Gastrocnemius medialis (tissue), 4 donors: ENCODE data around the gene ARHGAP1. TPM values are rescaled to one million over a fixed set of nuclear protein-coding genes. Genes with fewer than 3 reads are reported as not detected.

Experiments
- ATAC-seq, 2 donors: fragments of 150-250 bp; one replicate each; pipeline ENCODE4 v1.9.1; 2016
- DNase-seq, 2 donors: peaks; one replicate each; pipeline ENCODE4 v3.0.0-alpha.2; 2019
- H3K27ac ChIP-seq, 4 donors: fragments of 200-600 bp; sonication (generic); 1 replicate in 1 of 4; 2 replicates in 3 of 4; pipeline ENCODE4 v1.5.1; 2016 to 2018; ENCODE audit warnings: mild to moderate bottlenecking in 2 of 4, moderate library complexity in 1 of 4
- H3K27me3 ChIP-seq, 3 donors: fragments of 200-600 bp; sonication (generic) in 2 of 3; 1 replicate in 1 of 3; 2 replicates in 2 of 3; pipeline versions ENCODE4 v1.5.1 to v1.6.0; 2016 to 2019; ENCODE audit warnings: mild to moderate bottlenecking in 1 of 3, moderate library complexity in 1 of 3
- H3K36me3 ChIP-seq, 2 donors: fragments of 200-600 bp; sonication (generic) in 1 of 2; one replicate each; pipeline ENCODE4 v1.5.1; 2017 to 2018
- H3K4me1 ChIP-seq, 2 donors: fragments of 200-600 bp; sonication (generic) in 1 of 2; one replicate each; pipeline ENCODE4 v1.5.1; 2016 to 2017; ENCODE audit warnings: mild to moderate bottlenecking in 2 of 2
- H3K4me3 ChIP-seq, 4 donors: fragments of 200-600 bp; sonication (generic) in 3 of 4; 1 replicate in 1 of 4; 2 replicates in 3 of 4; pipeline ENCODE4 v1.5.1; 2016 to 2019; ENCODE audit warnings: mild to moderate bottlenecking in 2 of 4
- H3K9me3 ChIP-seq, 3 donors: fragments of 200-600 bp; sonication (generic) in 2 of 3; 1 replicate in 1 of 3; 2 replicates in 2 of 3; pipeline ENCODE4 v1.5.1; 2016 to 2019
- CTCF ChIP-seq, 5 experiments: fragments of 450-650 bp in 3 of 5; fragments of 200-600 bp in 2 of 5; sonication (generic) in 2 of 5; IDR thresholded peaks in 4 of 5; conservative IDR thresholded peaks in 1 of 5; 1 replicate in 4 of 5; 2 replicates in 1 of 5; pipeline ENCODE4 v1.5.1; 2016 to 2019; ENCODE audit warnings: antibody characterized with exemption in 5 of 5, mild to moderate bottlenecking in 3 of 5, moderate library complexity in 3 of 5
- POLR2A ChIP-seq, 2 donors: fragments of 450-650 bp; IDR thresholded peaks; one replicate each; pipeline ENCODE4 v1.6.1; 2017; ENCODE audit warnings: antibody characterized with exemption in 2 of 2, mild to moderate bottlenecking in 2 of 2, moderate library complexity in 2 of 2
- in situ Hi-C, 4 donors: fragments of 200-750 bp; cut with MboI; loops; one replicate each; pipeline versions ENCODE4 v1.15.0 to v1.8.0; 2017; ENCODE audit warnings: low sequenced_read_pairs in 4 of 4
- intact Hi-C: fragments of 100-400 bp; cut with DNase I; formaldehyde crosslinking; loops from one replicate; pipeline ENCODE4 v1.15.1; 2023; ENCODE audit warnings: low total_unique reads
- total RNA-seq, 4 donors: library from RNA; depleted of rRNA; stranded (reverse); fragments of >200 nt; gene quantifications; one replicate each; pipeline versions ENCODE4 v1.1.0 to v1.2.3, GENCODE V29; 2016

Gene ARHGAP1
- total RNA-seq, 4 donors from 2014 or later = 11.1 to 34.8 (median 24.6) TPM

- H3K27ac ChIP-seq = peak overlapping the region; percentile 57 to 88 (median 67)
- H3K27me3 ChIP-seq = no peaks in the 10 kb centered on the region
- H3K4me3 ChIP-seq = no peak overlapping the region
- TF ChIP-seq CTCF (IDR thresholded peaks at IDR 0.05 in 4 of 5, conservative IDR thresholded peaks at IDR 0.05 in 1 of 5) (no peak), POLR2A (IDR thresholded peaks at IDR 0.05) (no peak)
- in situ Hi-C loops = no loop called here
- H3K4me1 ChIP-seq = peaks cover 0 to 17% of the 10 kb centered on the region in 2 donors
- DNase-seq (peak in 1 of 2 donors; percentile 46), ATAC-seq (peak; percentile 39 to 40)
- H3K36me3 ChIP-seq = peaks cover 3 to 88% of the 10 kb centered on the region in 2 donors
- H3K9me3 ChIP-seq = no peaks in the 10 kb centered on the region
- intact Hi-C loops = no loop called here
These were observed 33.9 kb downstream of the ARHGAP1 start for GRCh38 chr11:46666516-46666915.

- Histone ChIP-seq H3K36me3 (peaks cover 3 to 89% of the 10 kb centered on the region in 2 donors), H3K4me3 (no peak overlapping the region), H3K9me3 (no peaks in the 10 kb centered on the region), H3K27me3 (no peaks in the 10 kb centered on the region), H3K27ac (peak overlapping the region; percentile 47 to 88 (median 60)), H3K4me1 (peaks cover 0 to 17% of the 10 kb centered on the region in 2 donors)
- intact Hi-C loops = no loop called here
- in situ Hi-C loops = no loop called here
- TF ChIP-seq CTCF (IDR thresholded peaks at IDR 0.05 in 4 of 5, conservative IDR thresholded peaks at IDR 0.05 in 1 of 5) = no peak
- no peak for ATAC-seq
- DNase-seq = no peak
These were observed 35.1 kb downstream of the ARHGAP1 start for GRCh38 chr11:46665356-46665755.

GRCh38 chr11:46664612-46665011 is 35.8 kb downstream of the ARHGAP1 start:
- H3K27me3 ChIP-seq = no peaks in the 10 kb centered on the region
- in situ Hi-C loops (no loop called here), intact Hi-C loops (no loop called here)
- H3K36me3 ChIP-seq = peaks cover 3 to 87% of the 10 kb centered on the region in 2 donors
- peaks cover 0 to 16% of the 10 kb centered on the region in 2 donors for H3K4me1 ChIP-seq
- no peak for TF ChIP-seq CTCF (IDR thresholded peaks at IDR 0.05 in 4 of 5, conservative IDR thresholded peaks at IDR 0.05 in 1 of 5)
- TF ChIP-seq POLR2A (IDR thresholded peaks at IDR 0.05) = no peak
- no peak for ATAC-seq
- peak overlapping the region; percentile 47 to 88 (median 60) for H3K27ac ChIP-seq
- no peaks in the 10 kb centered on the region for H3K9me3 ChIP-seq
- no peak overlapping the region for H3K4me3 ChIP-seq
- DNase-seq = no peak

- DNase-seq (no peak), ATAC-seq (no peak)
- intact Hi-C loops (no loop called here), in situ Hi-C loops (no loop called here)
- Histone ChIP-seq H3K4me1 (peaks cover 0 to 12% of the 10 kb centered on the region in 2 donors), H3K27ac (peak overlapping the region; percentile 47 to 88 (median 60)), H3K4me3 (no peak overlapping the region), H3K27me3 (no peaks in the 10 kb centered on the region), H3K36me3 (peaks cover 0 to 87% of the 10 kb centered on the region in 2 donors), H3K9me3 (no peaks in the 10 kb centered on the region)
- no peak for TF ChIP-seq POLR2A (IDR thresholded peaks at IDR 0.05)
These were observed 37.0 kb downstream of the ARHGAP1 start for GRCh38 chr11:46663277-46663940.

- Histone ChIP-seq H3K36me3 (peaks cover 0 to 90% of the 10 kb centered on the region in 2 donors), H3K4me1 (peaks cover 0 to 6% of the 10 kb centered on the region in 2 donors), H3K27me3 (no peaks in the 10 kb centered on the region), H3K9me3 (no peaks in the 10 kb centered on the region), H3K27ac (peak overlapping the region in 2 of 4 donors; percentile 10 to 24), H3K4me3 (no peak overlapping the region)
- DNase-seq = no peak
- intact Hi-C loops = no loop called here
- in situ Hi-C loops = no loop called here
- TF ChIP-seq POLR2A (IDR thresholded peaks at IDR 0.05) (no peak), CTCF (IDR thresholded peaks at IDR 0.05 in 4 of 5, conservative IDR thresholded peaks at IDR 0.05 in 1 of 5) (no peak)
- ATAC-seq = no peak
These were observed 38.1 kb downstream of the ARHGAP1 start for GRCh38 chr11:46662366-46662765.
